Panc1 (cell line): ENCODE data around the gene ASPA. TPM values are rescaled to one million over a fixed set of nuclear protein-coding genes. Genes with fewer than 3 reads are reported as not detected.

Source experiments
- ATAC-seq: fragments of 200-7000 bp; cut with Tn5 transposase; 2 replicates; pipeline ENCODE4 v1.9.1; 2020; ENCODE audit warnings: mild to moderate bottlenecking, moderate library complexity
- BruUV-seq: library from RNA; stranded (reverse); fragments of 400-500 nt; replicated peaks from 2 replicates; lab custom pipeline; 2021; lab: Mats Ljungman, UMichigan
- CTCF ChIA-PET: fragments of 300-600 bp; sonication (Branson Sonifier 250); formaldehyde crosslinking; loops from one replicate; lab custom pipeline; 2022; ENCODE audit warnings: antibody characterized with exemption; lab: Charles Lee
- POLR2A ChIA-PET: fragments of 300-600 bp; sonication (Branson Sonifier 250); formaldehyde crosslinking; loops from one replicate; lab custom pipeline; 2022; ENCODE audit warnings: antibody characterized with exemption; lab: Charles Lee
- DNase-seq: peaks from one replicate; pipeline ENCODE4 v3.0.0-alpha.2; 2010; ENCODE audit warnings: low read depth, low spot score
- H3K27ac ChIP-seq: 2 replicates; pipeline ENCODE4 v1.5.1; 2011; ENCODE audit warnings: mild to moderate bottlenecking, low read length, inconsistent platforms
- H3K27me3 ChIP-seq: fragments of 200-500 bp; sonication (Bioruptor generic); 2 replicates; pipeline ENCODE4 v1.6.0; 2014; ENCODE audit warnings: low read length, inconsistent platforms; ENCODE audit not compliant: control insufficient read depth, insufficient read depth
- H3K36me3 ChIP-seq: fragments of 200-500 bp; sonication (Bioruptor generic); 2 replicates; pipeline ENCODE4 v1.5.1; 2014; ENCODE audit warnings: inconsistent platforms, mild to moderate bottlenecking, low read length, moderate library complexity; ENCODE audit not compliant: control insufficient read depth, insufficient read depth
- H3K4me1 ChIP-seq: 2 replicates; pipeline ENCODE4 v1.5.1; 2011; ENCODE audit warnings: inconsistent platforms, mild to moderate bottlenecking, low read length, moderate library complexity; ENCODE audit not compliant: control insufficient read depth, insufficient read depth
- H3K4me3 ChIP-seq, 2 experiments: 2 replicates each; pipeline ENCODE4 v1.5.1; 2011 to 2012; ENCODE audit warnings: low read depth in 2 of 2, low read length in 2 of 2, mild to moderate bottlenecking in 2 of 2, inconsistent platforms in 1 of 2, moderate library complexity in 1 of 2
- H3K9me3 ChIP-seq: fragments of 200-500 bp; sonication (Bioruptor generic); 2 replicates; pipeline ENCODE4 v1.5.1; 2014; ENCODE audit warnings: low read depth, mild to moderate bottlenecking, inconsistent platforms, low read length, moderate library complexity; ENCODE audit not compliant: control insufficient read depth, insufficient read depth
- CTCF ChIP-seq: fragments of 450-650 bp; IDR thresholded peaks from 2 replicates; pipeline ENCODE4 v1.5.1; 2017; ENCODE audit warnings: mild to moderate bottlenecking
- POLR2AphosphoS5 ChIP-seq: IDR thresholded peaks from 2 replicates; pipeline ENCODE4 v1.6.1; 2012; ENCODE audit warnings: mild to moderate bottlenecking, low read depth, low read length, moderate library complexity
- REST ChIP-seq, 2 experiments: IDR thresholded peaks; 2 replicates each; pipeline ENCODE4 v1.6.1; 2011 to 2012; ENCODE audit warnings: low read depth in 2 of 2, control low read depth in 1 of 2, low read length in 1 of 2, mild to moderate bottlenecking in 1 of 2, moderate library complexity in 1 of 2; ENCODE audit not compliant: insufficient read depth in 1 of 2
- SIN3A ChIP-seq: IDR thresholded peaks from 2 replicates; pipeline ENCODE4 v1.6.1; 2012; ENCODE audit warnings: low read depth, mild to moderate bottlenecking, low read length, moderate library complexity, borderline replicate concordance; ENCODE audit not compliant: insufficient read depth
- TCF7L2 ChIP-seq: IDR thresholded peaks from 2 replicates; pipeline ENCODE4 v1.6.1; 2011; ENCODE audit warnings: mild to moderate bottlenecking, low read depth, low read length, inconsistent platforms
- in situ Hi-C: cut with HindIII; loops from 2 replicates; pipeline ENCODE4 v1.10.0; 2016; ENCODE audit warnings: low sequenced_read_pairs, low pct_unique_long_range_greater_than_20kb
- intact Hi-C: fragments of 100-400 bp; cut with micrococcal nuclease; formaldehyde crosslinking; loops from one replicate; pipeline ENCODE4 v1.10.0; 2022; ENCODE audit not compliant: unreplicated experiment
- total RNA-seq: library from RNA; stranded (reverse); gene quantifications from one replicate; pipeline ENCODE4 v1.2.1, GENCODE V29; 2021; ENCODE audit not compliant: unreplicated experiment

The ASPA gene
- total RNA-seq, 1 experiment from 2014 or later = not detected

DNA sequence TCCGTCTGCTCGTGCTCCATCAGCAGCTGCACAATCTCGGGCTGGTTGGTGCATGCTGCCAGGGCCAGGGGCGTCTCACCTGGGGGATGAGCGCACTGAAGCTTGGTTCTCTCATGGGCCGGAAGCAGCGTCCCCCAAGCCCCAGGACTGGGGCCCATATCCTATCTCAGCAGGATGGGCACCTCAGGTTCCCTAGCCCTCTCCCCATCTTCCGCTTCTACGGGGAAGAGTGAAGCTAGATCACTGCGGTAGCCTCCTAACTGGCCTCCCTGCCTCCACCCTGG, 57.0 kb downstream of the ASPA start:
- TF ChIP-seq SIN3A = no peak
- no peak for TF ChIP-seq TCF7L2
- no peak for TF ChIP-seq POLR2AphosphoS5
- TF ChIP-seq REST (IDR thresholded peaks at IDR 0.05; ENCODE audit: insufficient read depth in 1 of 2, low read depth in 2 of 2, low read length in 1 of 2) = no peak
- no peak for TF ChIP-seq CTCF
- no peaks in the 10 kb centered on the region; the same call in 1 of the 2 replicates for H3K4me1 ChIP-seq
- in situ Hi-C loops = no loop called here
- no peak overlapping the region for H3K27ac ChIP-seq
- intact Hi-C loops = no loop called here
- ChIA-PET POLR2A (no interaction called here), CTCF (no interaction called here)
- no TSS peak for BruUV-seq
- H3K9me3 ChIP-seq = no peaks in the 10 kb centered on the region
- DNase-seq = no peak
- H3K36me3 ChIP-seq = no peaks in the 10 kb centered on the region
- ATAC-seq = no peak
- H3K27me3 ChIP-seq = no peaks in the 10 kb centered on the region
- H3K4me3 ChIP-seq = no peak overlapping the region

GRCh38 chr17:3533752-3534151, 58.0 kb downstream of the ASPA start:
- no peak for TF ChIP-seq CTCF
- TF ChIP-seq POLR2AphosphoS5 = no peak
- TF ChIP-seq REST (IDR thresholded peaks at IDR 0.05; ENCODE audit: insufficient read depth in 1 of 2, low read depth in 2 of 2, low read length in 1 of 2) = no peak
- no peak for TF ChIP-seq SIN3A
- TF ChIP-seq TCF7L2 = no peak
- Histone ChIP-seq H3K4me3 (no peak overlapping the region), H3K4me1 (no peaks in the 10 kb centered on the region; the same call in 1 of the 2 replicates), H3K27me3 (no peaks in the 10 kb centered on the region), H3K9me3 (no peaks in the 10 kb centered on the region), H3K36me3 (no peaks in the 10 kb centered on the region), H3K27ac (no peak overlapping the region)
- CTCF ChIA-PET = no interaction called here
- POLR2A ChIA-PET = no interaction called here
- intact Hi-C loops = no loop called here
- ATAC-seq (no peak), DNase-seq (no peak)
- in situ Hi-C loops = no loop called here
- BruUV-seq = no TSS peak
